Measurements from ENCODE around the gene SLC17A8.
A peak's percentile ranks its signal among the peaks of the same experiment; 100 is the strongest.

Gene SLC17A8

DNA sequence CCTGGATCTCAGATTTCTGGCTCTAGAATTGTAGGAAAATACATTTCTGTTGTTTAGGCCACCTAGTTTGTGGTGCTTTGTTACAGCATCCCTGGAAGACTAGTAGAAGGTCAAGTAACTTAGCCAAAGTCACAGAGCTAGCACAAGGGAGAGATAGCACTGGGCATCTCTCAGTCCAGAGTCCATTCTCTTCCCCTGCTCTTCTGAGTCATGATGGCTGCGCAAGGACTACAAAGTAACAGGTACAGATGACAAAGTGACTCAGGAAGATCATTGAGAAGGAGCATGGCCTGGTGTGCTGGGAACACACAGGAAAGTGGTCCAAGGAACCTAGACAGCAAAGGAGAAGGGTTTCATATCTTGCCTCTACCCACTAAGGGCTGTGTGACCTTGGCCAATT lies 19.3 kb downstream of the SLC17A8 start (continued):
- TF ChIP-seq, protein P1, sequence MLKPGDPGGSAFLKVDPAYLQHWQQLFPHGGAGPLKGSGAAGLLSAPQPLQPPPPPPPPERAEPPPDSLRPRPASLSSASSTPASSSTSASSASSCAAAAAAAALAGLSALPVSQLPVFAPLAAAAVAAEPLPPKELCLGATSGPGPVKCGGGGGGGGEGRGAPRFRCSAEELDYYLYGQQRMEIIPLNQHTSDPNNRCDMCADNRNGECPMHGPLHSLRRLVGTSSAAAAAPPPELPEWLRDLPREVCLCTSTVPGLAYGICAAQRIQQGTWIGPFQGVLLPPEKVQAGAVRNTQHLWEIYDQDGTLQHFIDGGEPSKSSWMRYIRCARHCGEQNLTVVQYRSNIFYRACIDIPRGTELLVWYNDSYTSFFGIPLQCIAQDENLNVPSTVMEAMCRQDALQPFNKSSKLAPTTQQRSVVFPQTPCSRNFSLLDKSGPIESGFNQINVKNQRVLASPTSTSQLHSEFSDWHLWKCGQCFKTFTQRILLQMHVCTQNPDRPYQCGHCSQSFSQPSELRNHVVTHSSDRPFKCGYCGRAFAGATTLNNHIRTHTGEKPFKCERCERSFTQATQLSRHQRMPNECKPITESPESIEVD (tag by site-specific recombination; IDR thresholded peaks at IDR 0.05), result no peak
- TF ChIP-seq ZIC2 (tag by site-specific recombination; IDR thresholded peaks at IDR 0.05) (no peak), ZNF701 (tag by site-specific recombination; IDR thresholded peaks at IDR 0.05) (no peak), ZNF843 (tag by site-specific recombination; IDR thresholded peaks at IDR 0.05) (no peak), ZNF274 (IDR thresholded peaks at IDR 0.05; ENCODE audit: low read length) (no peak), ZNF274 (tag by site-specific recombination; IDR thresholded peaks at IDR 0.05; ENCODE audit: borderline replicate concordance) (no peak), ZBTB17 (tag by site-specific recombination; IDR thresholded peaks at IDR 0.05) (no peak), ZNF768 (tag by site-specific recombination; IDR thresholded peaks at IDR 0.05) (no peak), ZNF664 (tag by site-specific recombination; IDR thresholded peaks at IDR 0.05) (no peak), ZNF211 (tag by site-specific recombination; IDR thresholded peaks at IDR 0.05; ENCODE audit: low read depth) (no peak), ZNF426 (tag by site-specific recombination; IDR thresholded peaks at IDR 0.05) (no peak)

DNA sequence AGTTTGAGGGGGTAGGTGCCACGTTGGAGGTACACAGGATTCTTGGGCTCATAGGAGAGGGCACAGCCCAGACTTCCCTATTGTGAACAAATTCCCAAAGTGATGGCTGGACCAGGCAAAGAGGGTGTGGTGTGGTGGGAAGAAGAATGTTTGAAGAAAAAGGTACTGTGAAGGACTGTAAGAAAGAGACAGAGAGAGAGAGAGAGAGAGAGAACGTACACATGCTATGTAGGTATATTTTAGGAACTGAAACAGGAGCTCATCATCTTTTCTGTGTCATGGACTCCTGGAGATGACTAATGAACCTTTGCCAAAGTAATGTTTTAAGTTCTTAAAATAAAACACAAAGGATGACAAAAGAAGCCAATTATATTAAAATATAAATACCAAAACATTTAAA lies 24.5 kb downstream of the SLC17A8 start:
- Histone ChIP-seq H3K27ac (ENCODE audit: extremely low read depth, low read depth, low read length) (no peak overlapping the region), H3K4me3 (ENCODE audit: low read depth, low read length) (no peak overlapping the region), H3K36me3 (ENCODE audit: control insufficient read depth in 2 of 2, insufficient read depth in 1 of 2, low read length in 2 of 2) (no peaks in the 10 kb centered on the region), H3K9me3 (ENCODE audit: control insufficient read depth, insufficient read depth, low read depth, low read length) (no peaks in the 10 kb centered on the region), H3K4me1 (ENCODE audit: control insufficient read depth, insufficient read depth, low read length) (no peaks in the 10 kb centered on the region)
- POLR2A ChIA-PET, result no interaction called here
- TF ChIP-seq ZNF660 (tag by site-specific recombination; IDR thresholded peaks at IDR 0.05) (no peak), ZNF239 (tag by site-specific recombination; IDR thresholded peaks at IDR 0.05) (0 out of 2 replicates have a peak, but pooled peaks have one; percentile 61)
- TF ChIP-seq, protein P2, sequence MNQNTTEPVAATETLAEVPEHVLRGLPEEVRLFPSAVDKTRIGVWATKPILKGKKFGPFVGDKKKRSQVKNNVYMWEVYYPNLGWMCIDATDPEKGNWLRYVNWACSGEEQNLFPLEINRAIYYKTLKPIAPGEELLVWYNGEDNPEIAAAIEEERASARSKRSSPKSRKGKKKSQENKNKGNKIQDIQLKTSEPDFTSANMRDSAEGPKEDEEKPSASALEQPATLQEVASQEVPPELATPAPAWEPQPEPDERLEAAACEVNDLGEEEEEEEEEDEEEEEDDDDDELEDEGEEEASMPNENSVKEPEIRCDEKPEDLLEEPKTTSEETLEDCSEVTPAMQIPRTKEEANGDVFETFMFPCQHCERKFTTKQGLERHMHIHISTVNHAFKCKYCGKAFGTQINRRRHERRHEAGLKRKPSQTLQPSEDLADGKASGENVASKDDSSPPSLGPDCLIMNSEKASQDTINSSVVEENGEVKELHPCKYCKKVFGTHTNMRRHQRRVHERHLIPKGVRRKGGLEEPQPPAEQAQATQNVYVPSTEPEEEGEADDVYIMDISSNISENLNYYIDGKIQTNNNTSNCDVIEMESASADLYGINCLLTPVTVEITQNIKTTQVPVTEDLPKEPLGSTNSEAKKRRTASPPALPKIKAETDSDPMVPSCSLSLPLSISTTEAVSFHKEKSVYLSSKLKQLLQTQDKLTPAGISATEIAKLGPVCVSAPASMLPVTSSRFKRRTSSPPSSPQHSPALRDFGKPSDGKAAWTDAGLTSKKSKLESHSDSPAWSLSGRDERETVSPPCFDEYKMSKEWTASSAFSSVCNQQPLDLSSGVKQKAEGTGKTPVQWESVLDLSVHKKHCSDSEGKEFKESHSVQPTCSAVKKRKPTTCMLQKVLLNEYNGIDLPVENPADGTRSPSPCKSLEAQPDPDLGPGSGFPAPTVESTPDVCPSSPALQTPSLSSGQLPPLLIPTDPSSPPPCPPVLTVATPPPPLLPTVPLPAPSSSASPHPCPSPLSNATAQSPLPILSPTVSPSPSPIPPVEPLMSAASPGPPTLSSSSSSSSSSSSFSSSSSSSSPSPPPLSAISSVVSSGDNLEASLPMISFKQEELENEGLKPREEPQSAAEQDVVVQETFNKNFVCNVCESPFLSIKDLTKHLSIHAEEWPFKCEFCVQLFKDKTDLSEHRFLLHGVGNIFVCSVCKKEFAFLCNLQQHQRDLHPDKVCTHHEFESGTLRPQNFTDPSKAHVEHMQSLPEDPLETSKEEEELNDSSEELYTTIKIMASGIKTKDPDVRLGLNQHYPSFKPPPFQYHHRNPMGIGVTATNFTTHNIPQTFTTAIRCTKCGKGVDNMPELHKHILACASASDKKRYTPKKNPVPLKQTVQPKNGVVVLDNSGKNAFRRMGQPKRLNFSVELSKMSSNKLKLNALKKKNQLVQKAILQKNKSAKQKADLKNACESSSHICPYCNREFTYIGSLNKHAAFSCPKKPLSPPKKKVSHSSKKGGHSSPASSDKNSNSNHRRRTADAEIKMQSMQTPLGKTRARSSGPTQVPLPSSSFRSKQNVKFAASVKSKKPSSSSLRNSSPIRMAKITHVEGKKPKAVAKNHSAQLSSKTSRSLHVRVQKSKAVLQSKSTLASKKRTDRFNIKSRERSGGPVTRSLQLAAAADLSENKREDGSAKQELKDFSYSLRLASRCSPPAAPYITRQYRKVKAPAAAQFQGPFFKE (tag by site-specific recombination; IDR thresholded peaks at IDR 0.05; ENCODE audit: borderline replicate concordance), result no peak
- CTCF ChIA-PET, result interaction anchor here (1.1 kb wide), 1 partner anchor 33 kb away, joined by 3 read pairs; no protein-coding TSS in a partner anchor

DNA sequence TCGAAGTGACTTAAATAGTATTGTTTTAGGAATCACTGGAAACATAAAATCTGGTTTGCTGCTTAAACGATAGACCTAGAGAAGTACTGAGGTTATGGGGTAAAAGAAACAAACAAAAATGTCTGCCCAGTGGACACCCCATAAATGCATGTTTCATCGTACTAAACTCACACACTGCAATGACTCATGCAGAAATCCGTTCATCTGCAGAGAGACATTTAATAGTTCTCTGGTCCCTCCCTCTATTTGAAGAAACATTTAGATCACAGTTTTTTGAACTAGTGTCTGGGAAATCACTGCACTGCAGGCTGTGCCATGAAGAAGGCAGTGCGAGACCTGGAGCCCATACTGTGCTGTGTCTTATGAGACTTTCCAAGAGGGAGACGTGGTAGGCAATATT lies 25.5 kb downstream of the SLC17A8 start:
- no peak for TF ChIP-seq ZNF610 (tag by site-specific recombination; IDR thresholded peaks at IDR 0.05; ENCODE audit: borderline replicate concordance)
- TF ChIP-seq ZBTB1 (tag by site-specific recombination; IDR thresholded peaks at IDR 0.05), result no peak
- TF ChIP-seq ZNF335 (tag by site-specific recombination; conservative IDR thresholded peaks at IDR 0.05), result no peak
- TF ChIP-seq FEZF1 (tag by site-specific recombination; IDR thresholded peaks at IDR 0.05), result no peak
- TF ChIP-seq, protein P3, sequence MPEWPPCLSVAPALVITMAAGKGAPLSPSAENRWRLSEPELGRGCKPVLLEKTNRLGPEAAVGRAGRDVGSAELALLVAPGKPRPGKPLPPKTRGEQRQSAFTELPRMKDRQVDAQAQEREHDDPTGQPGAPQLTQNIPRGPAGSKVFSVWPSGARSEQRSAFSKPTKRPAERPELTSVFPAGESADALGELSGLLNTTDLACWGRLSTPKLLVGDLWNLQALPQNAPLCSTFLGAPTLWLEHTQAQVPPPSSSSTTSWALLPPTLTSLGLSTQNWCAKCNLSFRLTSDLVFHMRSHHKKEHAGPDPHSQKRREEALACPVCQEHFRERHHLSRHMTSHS (tag by site-specific recombination; IDR thresholded peaks at IDR 0.05), result no peak
- no peak for TF ChIP-seq ZNF843 (tag by site-specific recombination; IDR thresholded peaks at IDR 0.05)
- no peaks in the 10 kb centered on the region for H3K4me1 ChIP-seq (ENCODE audit: control insufficient read depth, insufficient read depth, low read length)
- no peaks in the 10 kb centered on the region for H3K9me3 ChIP-seq (ENCODE audit: control insufficient read depth, insufficient read depth, low read depth, low read length)
- no peak overlapping the region for H3K4me3 ChIP-seq (ENCODE audit: low read depth, low read length)
- no peaks in the 10 kb centered on the region for H3K36me3 ChIP-seq (ENCODE audit: control insufficient read depth in 2 of 2, insufficient read depth in 1 of 2, low read length in 2 of 2)
- ChIA-PET CTCF (no interaction called here), POLR2A (no interaction called here)
- no peak overlapping the region for H3K27ac ChIP-seq (ENCODE audit: extremely low read depth, low read depth, low read length)
